Activated CD4-positive, alpha-beta T cell treated with anti-CD3 and anti-CD28 coated beads, Interleukin-2, amount 50 U/mL, for 48 hours (primary cell): Measurements from ENCODE around the gene GNAS.
"Not testable (repeated sequence)": the region's sequence is repeated elsewhere in the genome, so short reads cannot be mapped to it uniquely, and the experiment has no call there.

Experiments
- DNase-seq, 2 experiments: peaks; one replicate each; pipeline ENCODE4 v3.0.0-alpha.2; 2020

Gene GNAS

GRCh38 chr20:58852543-58853271 is at the start of gene GNAS:
Gene GNAS (plus strand): TSS chr20:58852716.
- DNase-seq, result peak; percentile 65 to 72

DNA sequence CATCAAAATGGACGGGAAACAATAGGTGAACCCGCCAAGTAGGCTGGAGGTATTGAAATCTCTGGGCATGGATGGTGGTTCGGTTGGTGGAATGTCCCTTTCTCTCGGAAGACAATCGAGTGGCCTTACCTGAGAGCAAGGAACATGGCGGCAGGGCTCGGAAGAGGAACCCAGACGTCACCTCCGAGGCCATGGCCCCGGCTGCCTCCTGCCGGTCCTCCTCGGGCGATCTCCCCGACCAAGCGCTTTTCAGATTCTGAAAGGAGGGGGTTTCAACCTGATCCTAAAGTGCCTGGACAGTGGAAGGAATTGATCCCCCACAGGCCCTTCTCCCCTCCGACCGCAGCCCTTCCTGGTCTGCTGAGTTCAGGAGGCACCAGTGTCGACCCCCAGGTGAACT is 49.0 kb upstream of the GNAS start:
- no peak for DNase-seq

DNA sequence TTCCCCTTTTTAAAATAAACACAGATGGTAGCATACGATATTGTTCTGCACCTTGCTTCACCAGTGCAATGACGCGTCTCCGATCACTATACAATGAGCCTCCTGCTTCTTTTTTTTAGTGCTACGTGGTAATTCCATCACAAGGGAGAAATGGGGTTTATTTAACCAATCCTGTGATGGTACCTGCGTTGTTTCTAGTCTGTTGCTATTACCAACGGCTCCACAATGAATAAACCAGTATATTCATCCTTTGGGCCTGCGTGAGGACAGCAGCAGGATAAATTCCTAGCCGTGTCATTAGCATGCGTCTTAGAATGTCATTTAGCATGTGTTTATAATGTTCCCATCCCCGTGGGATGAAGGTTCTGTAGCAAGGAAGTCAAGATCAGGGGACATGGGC is 44.7 kb upstream of the GNAS start:
- DNase-seq, result no peak

DNA sequence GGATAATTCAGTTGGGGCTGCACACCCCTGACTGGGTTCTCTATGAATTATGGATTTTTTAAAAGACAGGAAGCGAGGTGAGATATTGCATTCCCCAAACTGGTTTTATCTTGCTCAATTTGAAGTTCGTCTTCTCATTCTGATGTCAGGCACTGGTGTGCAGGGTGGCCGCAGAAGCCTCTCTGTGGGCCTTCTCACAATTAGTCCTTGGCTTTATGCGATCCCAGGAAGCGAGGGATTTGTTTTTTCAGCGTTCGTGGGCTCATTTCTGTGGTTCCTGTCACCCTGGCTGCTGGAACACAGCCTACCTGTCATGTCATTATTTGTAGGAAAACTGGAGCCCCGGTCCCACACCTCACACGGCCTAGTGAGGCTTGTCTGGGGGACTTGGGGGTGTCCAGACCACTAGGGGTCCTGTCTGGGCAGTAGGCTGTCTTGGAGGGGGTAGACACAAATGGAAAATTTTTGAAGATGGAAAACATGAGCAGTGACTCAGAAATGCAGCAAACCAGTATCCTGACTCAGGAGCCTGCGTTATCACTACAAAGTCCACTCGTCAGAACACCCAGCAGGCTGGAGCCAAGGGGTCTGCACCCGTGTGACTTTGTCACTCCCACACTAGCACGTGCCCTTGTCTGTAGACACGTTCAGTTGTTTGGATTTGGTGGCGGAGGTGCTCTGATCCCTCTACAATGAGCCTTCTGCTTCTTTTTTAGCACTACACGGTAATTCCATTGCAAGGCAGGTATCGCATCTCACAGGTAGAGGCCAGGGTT is 44.1 kb upstream of the GNAS start:
- no peak for DNase-seq

DNA sequence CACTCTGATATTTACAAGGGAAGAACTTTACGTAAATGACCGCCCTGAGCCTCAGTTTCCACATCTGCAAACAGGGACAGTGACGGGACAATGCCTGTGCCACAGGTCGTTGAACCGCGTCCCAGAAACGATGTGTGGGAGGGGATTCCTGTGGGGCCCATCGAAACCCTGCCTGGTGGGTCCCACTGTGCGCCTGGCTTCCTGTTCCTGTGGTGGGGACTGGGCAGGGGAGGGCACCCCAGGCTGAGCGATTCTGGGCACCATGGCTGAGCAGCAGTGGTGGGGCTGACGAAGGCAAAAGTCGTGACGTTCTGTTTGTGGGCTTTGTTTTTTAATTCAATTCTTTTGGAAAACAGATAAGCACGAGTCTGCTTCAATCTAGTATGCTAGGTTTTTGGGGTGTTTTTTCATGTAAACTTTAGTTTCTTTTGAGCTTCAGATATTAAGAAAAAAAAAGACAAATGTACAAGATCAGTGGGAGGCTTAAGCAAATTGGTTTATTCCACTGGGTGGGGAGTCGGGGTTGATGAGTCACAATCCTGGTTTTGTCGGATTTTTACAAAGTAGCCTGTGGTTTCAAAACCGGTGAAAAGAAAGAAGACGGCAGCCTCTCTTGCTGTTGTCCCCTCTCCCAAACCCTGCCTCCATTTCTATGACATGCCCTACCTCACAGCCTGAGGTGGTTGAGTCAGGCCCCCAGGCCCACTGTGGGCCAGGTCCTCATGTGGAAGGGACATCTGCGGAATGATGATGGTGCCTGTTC is 42.2 kb upstream of the GNAS start:
- peak; percentile 15 to 26 for DNase-seq

GRCh38 chr20:58810879-58811250 is 41.7 kb upstream of the GNAS start:
- DNase-seq, result no peak

DNA sequence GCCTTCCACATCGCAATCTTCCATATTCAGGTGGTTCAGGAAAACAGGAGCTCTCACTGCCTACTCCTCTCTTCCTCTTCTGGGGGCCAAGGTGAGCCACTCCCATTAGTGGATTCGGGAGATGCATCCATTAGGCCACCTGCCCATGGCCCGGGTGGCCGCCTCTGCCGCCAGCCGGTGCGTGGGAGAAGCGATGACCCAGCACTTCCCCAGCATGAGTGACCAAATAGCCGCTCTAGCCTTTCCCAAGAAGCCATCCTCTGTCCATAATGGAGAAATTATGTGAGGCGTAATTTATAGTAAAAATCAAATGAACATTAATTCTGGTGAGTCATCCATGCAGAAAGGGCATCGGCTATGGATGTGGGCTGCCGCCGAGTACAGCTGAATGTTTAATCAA is 41.2 kb upstream of the GNAS start:
- no peak for DNase-seq

DNA sequence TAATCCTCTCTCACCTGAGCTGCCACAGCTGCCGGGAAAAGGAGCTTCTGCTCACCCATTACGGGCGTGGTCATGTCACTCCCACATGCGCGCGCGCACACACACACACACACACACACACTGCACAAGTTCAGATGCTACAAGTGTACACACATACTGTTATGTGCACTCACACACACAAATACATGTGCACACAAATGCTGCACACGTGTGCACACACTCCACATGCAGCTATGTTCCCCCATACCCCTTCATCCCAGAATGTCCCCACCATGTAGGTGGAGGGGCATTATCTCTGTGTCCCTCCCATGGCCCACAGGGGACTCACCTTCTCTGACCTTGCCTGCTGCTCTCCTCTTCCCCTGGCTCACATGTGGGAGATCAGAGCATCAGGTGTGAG is 39.1 kb upstream of the GNAS start:
- DNase-seq, result no peak

- DNase-seq, result no peak
These were observed 37.1 kb upstream of the GNAS start for GRCh38 chr20:58815448-58815847.

- DNase-seq, result no peak
These were observed 36.5 kb upstream of the GNAS start for GRCh38 chr20:58816051-58816450.

DNA sequence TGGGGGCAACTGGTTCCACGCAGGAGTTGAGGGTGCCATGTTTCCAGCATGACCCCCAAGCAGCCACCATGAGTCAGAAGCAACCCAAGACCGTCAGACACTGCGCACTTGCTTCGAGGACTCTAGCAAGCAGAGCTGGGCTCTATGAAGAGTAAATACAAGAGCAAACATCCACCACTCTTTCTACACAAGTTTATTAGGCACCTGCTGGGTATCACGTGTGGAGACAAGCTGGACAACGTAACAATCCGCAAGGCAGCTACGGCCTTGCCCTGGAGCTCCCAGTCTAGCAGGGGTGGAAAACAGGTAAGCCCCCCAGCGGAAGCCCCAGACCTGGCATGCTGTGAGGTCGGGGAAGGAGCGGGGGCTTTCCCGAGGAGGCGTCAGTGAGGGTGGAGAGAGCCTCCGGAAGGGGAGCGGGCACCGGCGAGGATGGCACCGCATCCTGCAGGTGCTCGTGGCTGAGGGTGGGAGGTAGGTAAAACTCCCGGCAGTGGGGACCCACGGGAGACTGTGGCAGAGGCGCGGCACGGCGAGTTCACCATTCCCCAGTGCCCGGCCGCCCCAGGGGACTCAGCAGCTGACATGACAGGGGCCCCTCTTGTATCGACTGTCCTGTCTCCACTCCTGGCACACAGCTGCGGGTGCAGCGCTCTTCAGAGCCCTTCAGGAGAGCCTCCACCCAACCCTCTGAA is 35.4 kb upstream of the GNAS start:
- DNase-seq, result no peak

- DNase-seq, result no peak
These were observed 34.8 kb upstream of the GNAS start for GRCh38 chr20:58817748-58818147.

- DNase-seq, result peak; percentile 73 to 82
These were observed 33.8 kb upstream of the GNAS start for GRCh38 chr20:58818586-58819285.

- DNase-seq, result no peak
These were observed 32.6 kb upstream of the GNAS start for GRCh38 chr20:58819921-58820320.

DNA sequence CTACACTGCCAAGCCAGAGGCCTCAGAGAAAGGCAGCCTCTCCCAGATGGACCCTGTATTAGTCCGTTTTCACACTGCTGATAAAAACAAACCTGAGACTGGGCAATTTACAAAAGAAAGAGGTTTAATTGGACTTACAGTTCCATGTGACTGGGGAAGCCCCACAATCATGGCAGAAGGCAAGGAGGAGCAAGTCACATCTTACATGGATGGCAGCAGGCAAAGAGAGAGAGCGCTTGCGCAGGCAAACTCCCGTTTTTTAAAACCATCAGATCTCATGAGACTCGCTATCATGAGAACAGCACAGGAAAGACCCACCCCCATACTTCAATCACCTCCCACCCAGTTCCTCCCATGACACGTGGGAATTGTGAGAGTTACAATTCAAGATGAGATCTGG is 32.0 kb upstream of the GNAS start:
- not testable (repeated sequence) for DNase-seq

DNA sequence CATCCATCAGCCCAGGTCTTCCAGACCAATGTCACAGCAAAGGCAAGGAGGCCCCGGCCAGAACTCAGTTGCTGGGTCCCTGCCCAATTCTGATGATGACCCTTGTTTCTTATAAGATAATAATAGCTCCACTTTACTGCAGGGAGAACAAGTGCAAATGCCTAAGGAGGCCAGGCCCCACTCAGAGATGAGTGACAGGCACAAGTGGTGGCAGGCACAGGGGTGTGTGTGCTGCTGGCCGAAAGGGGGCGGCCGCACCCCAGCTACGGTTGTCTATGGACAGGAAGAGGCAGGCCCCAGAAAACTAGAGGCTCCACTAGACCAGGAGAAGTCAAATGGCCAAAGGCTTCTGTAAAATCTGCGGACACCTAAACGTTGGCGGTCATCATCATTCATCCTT is 30.4 kb upstream of the GNAS start:
- no peak for DNase-seq

DNA sequence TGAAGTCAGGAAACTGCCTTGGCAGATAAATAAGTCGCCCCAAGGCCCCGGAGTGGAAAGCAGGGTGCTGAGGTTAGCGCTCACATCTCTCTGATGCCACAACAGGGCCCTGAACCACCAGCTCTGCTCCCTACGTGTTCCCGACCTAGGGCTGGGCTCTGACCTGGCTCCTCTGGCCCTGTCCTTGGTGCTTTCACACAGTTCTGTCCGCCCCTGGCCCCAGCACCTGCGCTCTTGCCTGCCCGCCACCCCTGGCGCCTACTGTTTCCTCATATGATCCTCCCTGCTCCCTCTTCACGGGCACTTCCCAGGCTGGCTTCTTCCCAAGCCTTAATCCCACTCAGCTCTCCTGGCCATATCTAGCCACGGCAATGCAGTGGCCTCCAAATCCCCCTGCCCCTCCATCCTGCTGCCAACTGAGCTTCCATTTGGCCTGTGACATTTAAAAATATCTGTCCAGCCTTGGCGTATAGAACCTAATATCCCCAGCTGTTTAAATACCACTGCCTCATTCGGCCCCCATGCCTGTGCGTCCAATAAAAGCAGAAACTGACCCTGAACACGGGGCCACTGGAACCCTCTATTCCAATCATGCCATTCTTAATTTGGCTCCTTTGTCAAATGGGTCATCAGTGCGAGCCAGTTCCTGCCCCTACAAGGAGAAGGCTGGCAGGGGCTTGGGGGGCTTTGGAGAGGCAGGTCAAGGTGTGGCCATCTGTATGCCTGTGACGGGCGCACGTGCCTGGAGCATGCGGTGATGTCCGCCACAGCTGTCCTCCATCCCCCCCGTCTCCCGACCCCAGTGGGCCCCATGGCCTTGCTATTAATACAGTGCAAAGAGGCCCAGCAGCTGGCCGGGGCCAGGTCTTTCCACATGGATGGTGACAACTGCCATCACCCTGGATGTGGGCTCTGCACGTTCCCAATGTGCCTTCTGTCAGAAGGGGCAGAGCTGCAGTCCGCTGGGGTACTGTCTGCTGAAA is 29.5 kb upstream of the GNAS start:
- no peak for DNase-seq

- DNase-seq, result no peak
These were observed 27.7 kb upstream of the GNAS start for GRCh38 chr20:58824843-58825242.

- DNase-seq, result no peak
These were observed 27.1 kb upstream of the GNAS start for GRCh38 chr20:58825450-58825849.

DNA sequence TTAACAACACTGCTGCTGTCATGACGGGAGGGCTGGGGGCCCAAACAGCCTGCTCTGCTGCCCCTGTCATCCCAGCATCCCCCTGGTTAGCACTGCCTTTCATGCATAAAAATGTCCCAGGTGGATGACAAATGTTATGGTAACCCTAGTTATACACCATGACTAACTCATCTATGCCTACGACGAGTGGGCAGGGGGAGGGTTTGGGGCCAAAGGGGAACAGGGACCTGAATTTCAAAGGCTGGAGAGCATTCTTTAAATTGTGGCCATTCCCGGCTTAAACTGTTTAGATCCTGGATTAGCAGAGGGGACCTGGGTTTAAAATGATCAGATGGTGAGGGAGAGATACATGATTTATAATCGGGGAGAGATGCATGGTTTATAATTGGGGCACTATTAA is 26.2 kb upstream of the GNAS start:
- no peak for DNase-seq

DNA sequence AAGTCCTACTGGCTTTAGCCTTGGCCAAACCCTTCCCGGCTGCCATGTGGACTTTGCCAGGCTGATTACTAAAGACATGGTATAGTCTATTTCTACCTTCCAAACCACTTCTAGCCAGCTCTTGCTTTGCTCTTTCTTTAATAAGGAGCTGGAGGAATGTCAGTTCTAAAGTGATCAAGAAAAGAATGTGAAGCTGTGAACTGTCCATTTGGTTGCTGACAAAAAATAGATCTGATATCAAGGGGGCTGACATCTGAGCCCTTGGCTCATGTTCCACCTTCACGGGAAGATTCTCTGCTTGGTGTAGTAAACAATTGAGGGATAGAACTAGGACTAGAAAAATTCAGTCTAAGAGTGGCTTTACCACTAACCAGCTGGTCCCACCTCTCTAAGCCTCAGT is 24.4 kb upstream of the GNAS start:
- no peak for DNase-seq
